Breast epithelium (tissue), 3 donors: ENCODE data around the gene RAB22A.

ENCODE experiments used
- POLR2A ChIP-seq: fragments of 450-650 bp; IDR thresholded peaks from one replicate; pipeline ENCODE4 v1.6.1; 2016; ENCODE audit warnings: antibody characterized with exemption, mild to moderate bottlenecking, moderate library complexity
- POLR2AphosphoS5 ChIP-seq, 3 donors: sonication (generic); formaldehyde crosslinking; IDR thresholded peaks; one replicate each; pipeline ENCODE4 v1.6.1; 2017; ENCODE audit warnings: antibody characterized with exemption in 3 of 3
- TF ChIP-seq, protein P1 (sequence below), 3 donors: fragments of 450-650 bp; IDR thresholded peaks; one replicate each; pipeline ENCODE4 v1.5.1; 2016 to 2017; ENCODE audit warnings: antibody characterized with exemption in 3 of 3, mild to moderate bottlenecking in 3 of 3, moderate library complexity in 3 of 3

DNA sequence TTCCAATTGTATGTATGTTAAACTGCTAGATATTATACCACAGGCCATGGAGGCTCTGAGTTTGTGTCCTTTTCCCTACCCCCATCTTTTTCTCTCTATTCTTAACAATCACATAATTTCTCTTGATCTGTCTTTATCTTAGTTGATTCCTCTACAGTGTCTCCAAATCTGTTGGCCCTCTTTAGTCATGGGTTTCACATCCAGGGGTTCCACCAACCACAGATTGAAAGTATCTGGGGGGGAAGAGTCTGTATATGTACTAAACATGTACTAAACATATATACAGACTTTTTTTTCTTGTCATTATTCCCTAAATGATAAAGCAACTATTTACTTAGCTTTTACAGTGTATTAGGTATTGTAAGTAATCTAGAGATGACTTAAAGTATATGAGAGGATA, 20.2 kb downstream of the RAB22A start:
- TF ChIP-seq, protein P1, sequence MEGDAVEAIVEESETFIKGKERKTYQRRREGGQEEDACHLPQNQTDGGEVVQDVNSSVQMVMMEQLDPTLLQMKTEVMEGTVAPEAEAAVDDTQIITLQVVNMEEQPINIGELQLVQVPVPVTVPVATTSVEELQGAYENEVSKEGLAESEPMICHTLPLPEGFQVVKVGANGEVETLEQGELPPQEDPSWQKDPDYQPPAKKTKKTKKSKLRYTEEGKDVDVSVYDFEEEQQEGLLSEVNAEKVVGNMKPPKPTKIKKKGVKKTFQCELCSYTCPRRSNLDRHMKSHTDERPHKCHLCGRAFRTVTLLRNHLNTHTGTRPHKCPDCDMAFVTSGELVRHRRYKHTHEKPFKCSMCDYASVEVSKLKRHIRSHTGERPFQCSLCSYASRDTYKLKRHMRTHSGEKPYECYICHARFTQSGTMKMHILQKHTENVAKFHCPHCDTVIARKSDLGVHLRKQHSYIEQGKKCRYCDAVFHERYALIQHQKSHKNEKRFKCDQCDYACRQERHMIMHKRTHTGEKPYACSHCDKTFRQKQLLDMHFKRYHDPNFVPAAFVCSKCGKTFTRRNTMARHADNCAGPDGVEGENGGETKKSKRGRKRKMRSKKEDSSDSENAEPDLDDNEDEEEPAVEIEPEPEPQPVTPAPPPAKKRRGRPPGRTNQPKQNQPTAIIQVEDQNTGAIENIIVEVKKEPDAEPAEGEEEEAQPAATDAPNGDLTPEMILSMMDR (IDR thresholded peaks at IDR 0.05) = no peak
- TF ChIP-seq POLR2AphosphoS5 (IDR thresholded peaks at IDR 0.05) (no peak), POLR2A (no peak)
